22Rv1 (cell line): ENCODE measurements around the gene C17orf100.

Experiments
- ZFX ChIP-seq: fragments of 450-650 bp; IDR thresholded peaks from 2 replicates; pipeline ENCODE4 v1.6.1; 2017; ENCODE audit warnings: antibody characterized with exemption, borderline replicate concordance
- TF ChIP-seq, protein P1 (sequence below): fragments of 450-650 bp; IDR thresholded peaks from 2 replicates; pipeline ENCODE4 v1.5.1; 2017; ENCODE audit warnings: mild to moderate bottlenecking

DNA sequence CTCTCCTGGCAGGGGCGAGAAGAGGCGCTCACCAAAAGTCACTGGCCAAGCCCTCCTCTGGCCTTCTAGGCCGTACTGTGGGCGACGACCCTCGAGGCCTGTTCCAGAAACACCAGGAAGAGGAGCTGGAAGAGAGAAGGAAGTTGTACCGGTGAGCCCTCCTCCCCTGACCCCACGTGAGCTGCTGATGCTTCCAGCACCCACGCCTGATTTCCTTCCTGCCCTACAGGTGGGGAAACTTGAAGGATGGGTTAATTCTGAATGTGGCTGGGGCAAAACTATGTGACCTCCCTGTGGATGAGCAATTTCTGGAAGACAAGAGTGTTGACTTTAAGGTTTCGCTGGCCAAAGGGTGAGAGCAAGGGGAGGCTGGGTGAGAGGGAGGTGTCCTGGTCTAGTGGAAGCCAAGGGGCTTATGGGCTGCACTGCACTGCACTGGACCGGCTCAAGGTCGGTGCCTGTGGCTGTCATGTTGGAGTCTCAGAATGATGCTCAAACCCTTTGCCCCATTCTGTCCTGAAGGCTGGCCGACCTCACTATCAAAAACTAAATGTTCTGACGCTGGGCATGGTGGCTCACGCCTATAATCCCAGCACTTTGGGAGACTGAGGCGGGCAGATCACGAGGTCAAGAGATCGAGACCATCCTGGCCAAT, 6.2 kb downstream of the C17orf100 start:
- TF ChIP-seq, protein P1, sequence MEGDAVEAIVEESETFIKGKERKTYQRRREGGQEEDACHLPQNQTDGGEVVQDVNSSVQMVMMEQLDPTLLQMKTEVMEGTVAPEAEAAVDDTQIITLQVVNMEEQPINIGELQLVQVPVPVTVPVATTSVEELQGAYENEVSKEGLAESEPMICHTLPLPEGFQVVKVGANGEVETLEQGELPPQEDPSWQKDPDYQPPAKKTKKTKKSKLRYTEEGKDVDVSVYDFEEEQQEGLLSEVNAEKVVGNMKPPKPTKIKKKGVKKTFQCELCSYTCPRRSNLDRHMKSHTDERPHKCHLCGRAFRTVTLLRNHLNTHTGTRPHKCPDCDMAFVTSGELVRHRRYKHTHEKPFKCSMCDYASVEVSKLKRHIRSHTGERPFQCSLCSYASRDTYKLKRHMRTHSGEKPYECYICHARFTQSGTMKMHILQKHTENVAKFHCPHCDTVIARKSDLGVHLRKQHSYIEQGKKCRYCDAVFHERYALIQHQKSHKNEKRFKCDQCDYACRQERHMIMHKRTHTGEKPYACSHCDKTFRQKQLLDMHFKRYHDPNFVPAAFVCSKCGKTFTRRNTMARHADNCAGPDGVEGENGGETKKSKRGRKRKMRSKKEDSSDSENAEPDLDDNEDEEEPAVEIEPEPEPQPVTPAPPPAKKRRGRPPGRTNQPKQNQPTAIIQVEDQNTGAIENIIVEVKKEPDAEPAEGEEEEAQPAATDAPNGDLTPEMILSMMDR, result no peak
- TF ChIP-seq ZFX, result no peak
